Lower leg skin (tissue), 4 donors: ENCODE measurements around the gene PUS7L. TPM values are rescaled to one million over a fixed set of nuclear protein-coding genes. Genes with fewer than 3 reads are reported as not detected.

ENCODE experiments used
- DNase-seq, 2 donors: peaks; one replicate each; pipeline ENCODE4 v3.0.0-alpha.2; 2019; ENCODE audit warnings: low spot score in 2 of 2
- H3K4me3 ChIP-seq: fragments of 200-600 bp; sonication (generic); 2 replicates; pipeline ENCODE4 v1.5.1; 2017; ENCODE audit warnings: mild to moderate bottlenecking, low read depth; ENCODE audit not compliant: poor library complexity, severe bottlenecking
- CTCF ChIP-seq, 3 donors: fragments of 450-650 bp; IDR thresholded peaks; one replicate each; pipeline ENCODE4 v1.5.1; 2016; ENCODE audit warnings: antibody characterized with exemption in 3 of 3, mild to moderate bottlenecking in 3 of 3, moderate library complexity in 2 of 3
- POLR2A ChIP-seq, 2 donors: fragments of 450-650 bp; IDR thresholded peaks; one replicate each; pipeline ENCODE4 v1.6.1; 2016 to 2017; ENCODE audit warnings: antibody characterized with exemption in 2 of 2, mild to moderate bottlenecking in 1 of 2, moderate library complexity in 1 of 2
- WGBS, 2 donors: methylation state at CpG; one replicate each; pipeline ENCODE4 v1.1.5; 2018; 5-methylcytosine and 5-hydroxymethylcytosine counted together
- intact Hi-C: fragments of 100-400 bp; cut with DNase I; formaldehyde crosslinking; loops from one replicate; pipeline ENCODE4 v1.15.0; 2023; ENCODE audit warnings: low total_unique reads
- total RNA-seq, 4 donors: library from RNA; depleted of rRNA; stranded (reverse); fragments of >200 nt; gene quantifications; one replicate each; pipeline ENCODE4 v1.1.0, GENCODE V29; 2016

The PUS7L gene
- total RNA-seq, 4 donors from 2014 or later: 3.2 to 7.8 (median 6.3) TPM

- H3K4me3 ChIP-seq: no peak overlapping the region
- TF ChIP-seq CTCF (IDR thresholded peaks at IDR 0.05): no peak
- TF ChIP-seq POLR2A (IDR thresholded peaks at IDR 0.05): no peak
- intact Hi-C loops: no loop called here
- DNase-seq: no peak
Observed at GRCh38 chr12:43766291-43766690, 7.7 kb upstream of the PUS7L start.

- intact Hi-C loops: no loop called here
- H3K4me3 ChIP-seq: no peak overlapping the region
- DNase-seq: no peak
- TF ChIP-seq POLR2A (IDR thresholded peaks at IDR 0.05) (no peak), CTCF (IDR thresholded peaks at IDR 0.05) (no peak)
Observed at GRCh38 chr12:43764528-43764927, 5.9 kb upstream of the PUS7L start.

GRCh38 chr12:43763769-43764168 is 5.2 kb upstream of the PUS7L start:
- no peak overlapping the region for H3K4me3 ChIP-seq
- intact Hi-C loops: no loop called here
- DNase-seq: no peak
- TF ChIP-seq CTCF (IDR thresholded peaks at IDR 0.05) (no peak), POLR2A (IDR thresholded peaks at IDR 0.05) (no peak)

- intact Hi-C loops: no loop called here
- H3K4me3 ChIP-seq: no peak overlapping the region
- TF ChIP-seq POLR2A (IDR thresholded peaks at IDR 0.05) (no peak), CTCF (IDR thresholded peaks at IDR 0.05) (no peak)
- DNase-seq: no peak
Observed at GRCh38 chr12:43762596-43762995, 4.0 kb upstream of the PUS7L start.

GRCh38 chr12:43761500-43761899 is 2.9 kb upstream of the PUS7L start:
- DNase-seq: no peak
- TF ChIP-seq CTCF (IDR thresholded peaks at IDR 0.05): no peak
- TF ChIP-seq POLR2A (IDR thresholded peaks at IDR 0.05): no peak
- no peak overlapping the region for H3K4me3 ChIP-seq
- intact Hi-C loops: no loop called here

- intact Hi-C loops: no loop called here
- no peak overlapping the region for H3K4me3 ChIP-seq
- 78 to 81% methylated on average over 2 of the region's 2 CpGs for whole genome bisulfite sequencing, 2 donors
- DNase-seq: no peak
- no peak for TF ChIP-seq POLR2A (IDR thresholded peaks at IDR 0.05)
- no peak for TF ChIP-seq CTCF (IDR thresholded peaks at IDR 0.05)
Observed at GRCh38 chr12:43760396-43760795, 1.8 kb upstream of the PUS7L start.
